Measurements from ENCODE around the gene ABCA7.
A peak's percentile ranks its signal among the peaks of the same experiment; 100 is the strongest.
"Not testable (repeated sequence)": the region's sequence is repeated elsewhere in the genome, so short reads cannot be mapped to it uniquely, and the experiment has no call there.

The ABCA7 gene

GRCh38 chr19:1017115-1017905, 22.6 kb upstream of the ABCA7 start:
- DNase-seq, result no peak

- no peak for DNase-seq
Observed at GRCh38 chr19:1017906-1018305, 22.0 kb upstream of the ABCA7 start.

- no peak for DNase-seq
Observed at GRCh38 chr19:1018393-1018792, 21.5 kb upstream of the ABCA7 start.

GRCh38 chr19:1018932-1019615, 20.8 kb upstream of the ABCA7 start:
- no peak for DNase-seq

GRCh38 chr19:1019616-1019961, 20.3 kb upstream of the ABCA7 start:
- DNase-seq, result no peak

- DNase-seq, result no peak
Observed at GRCh38 chr19:1019980-1020867, 19.7 kb upstream of the ABCA7 start.

- DNase-seq, result peak; percentile 97
Observed at GRCh38 chr19:1020868-1021425, 19.0 kb upstream of the ABCA7 start, which contains the start of gene TMEM259. Gene TMEM259, minus strand, starts transcription at chr19:1021123. Its CDS starts 127 bp downstream, at chr19:1020996.

- not testable (repeated sequence) for DNase-seq
Observed at GRCh38 chr19:1023883-1024188, 16.1 kb upstream of the ABCA7 start.

- DNase-seq, result not testable (repeated sequence)
Observed at GRCh38 chr19:1025080-1025479, 14.8 kb upstream of the ABCA7 start.

GRCh38 chr19:1025960-1026782, 13.7 kb upstream of the ABCA7 start, which contains the start of gene CNN2:
Gene CNN2, plus strand, starts transcription at chr19:1026608. Its CDS starts 54 bp downstream, at chr19:1026662.
- peak; percentile 86 for DNase-seq

GRCh38 chr19:1026783-1027649, 12.9 kb upstream of the ABCA7 start:
- no peak for DNase-seq

- DNase-seq, result no peak
Observed at GRCh38 chr19:1027650-1028061, 12.3 kb upstream of the ABCA7 start.

GRCh38 chr19:1028062-1028926, 11.6 kb upstream of the ABCA7 start:
- peak; percentile 71 for DNase-seq

- DNase-seq, result no peak
Observed at GRCh38 chr19:1032264-1032867, 7.5 kb upstream of the ABCA7 start.

- DNase-seq, result no peak
Observed at GRCh38 chr19:1035998-1036621, 3.8 kb upstream of the ABCA7 start.

- DNase-seq, result no peak
Observed at GRCh38 chr19:1037621-1038064, 2.3 kb upstream of the ABCA7 start.

- no peak for DNase-seq
Observed at GRCh38 chr19:1038978-1039645, 795 bp upstream of the ABCA7 start.

GRCh38 chr19:1040476-1041271, 767 bp downstream of the ABCA7 start:
- DNase-seq, result peak; percentile 92

Measured in activated CD8-positive, alpha-beta memory T cell treated with anti-CD3 and anti-CD28 coated beads, Interleukin-2, amount 50 U/mL, for 48 hours (primary cell).